Activated CD8-positive, alpha-beta memory T cell treated with anti-CD3 and anti-CD28 coated beads for 36 hours (primary cell): Measurements from ENCODE around the gene SCG5. TPM values are rescaled to one million over a fixed set of nuclear protein-coding genes. Genes with fewer than 3 reads are reported as not detected.

Experiments used
- CTCF ChIA-PET: fragments of 350-600 bp; sonication (Branson Sonifier 250); formaldehyde crosslinking; loops from one replicate; lab custom pipeline; 2021; ENCODE audit warnings: antibody characterized with exemption; lab: Charles Lee
- POLR2A ChIA-PET: fragments of 350-600 bp; sonication (Branson Sonifier 250); formaldehyde crosslinking; loops from one replicate; lab custom pipeline; 2021; ENCODE audit warnings: antibody characterized with exemption; lab: Charles Lee
- total RNA-seq, 2 experiments: library from RNA; stranded (reverse); gene quantifications; one replicate each; pipeline ENCODE4 v1.2.3, GENCODE V29; 2021

Gene SCG5
- total RNA-seq, 2 experiments from 2014 or later: 0.70 to 0.71 TPM

- POLR2A ChIA-PET: no interaction called here
- CTCF ChIA-PET: no interaction called here
These were observed 104.8 kb downstream of the SCG5 start for GRCh38 chr15:32746116-32746857.

Other genes with a start within 250 kb of the SCG5 start
- gene GOLGA8K, start 238.4 kb upstream of the SCG5 start, total RNA-seq: under 1 TPM; 0.15 to 0.21 TPM
- gene GOLGA8O, start 186.1 kb upstream of the SCG5 start, total RNA-seq: under 1 TPM; 0.23 to 0.34 TPM
- 1 to 10 TPM in 1 of 2 experiments, under 1 TPM in 1; 0.65 to 1.0 TPM for gene GOLGA8N, start 48.3 kb upstream of the SCG5 start, total RNA-seq
- 100 to 1,000 TPM; 108 to 110 TPM for gene ARHGAP11A, start 26.2 kb upstream of the SCG5 start, total RNA-seq
- not detected for gene GREM1, start 76.3 kb downstream of the SCG5 start, total RNA-seq